GM18502 (cell line): ENCODE measurements around the gene ZMYM5.
"Not testable (repeated sequence)": the region's sequence is repeated elsewhere in the genome, so short reads cannot be mapped to it uniquely, and the experiment has no call there.

Source experiments
- ATAC-seq: cut with Tn5 transposase; IDR thresholded peaks from one replicate; pipeline ENCODE4 v1.9.1; 2021; ENCODE audit warnings: mild to moderate bottlenecking; ENCODE audit not compliant: unreplicated experiment, poor library complexity

Gene ZMYM5

GRCh38 chr13:19834704-19835103 lies 28.7 kb downstream of the ZMYM5 start:
- ATAC-seq = no peak

- ATAC-seq = no peak
Observed at GRCh38 chr13:19822673-19823072, 40.8 kb downstream of the ZMYM5 start.

- no peak for ATAC-seq
Observed at GRCh38 chr13:19818223-19818842, 45.1 kb downstream of the ZMYM5 start.

GRCh38 chr13:19817510-19818158 lies 45.8 kb downstream of the ZMYM5 start:
- ATAC-seq = no peak

- ATAC-seq = no peak
Observed at GRCh38 chr13:19817106-19817505, 46.3 kb downstream of the ZMYM5 start.

GRCh38 chr13:19815842-19816241 lies 47.6 kb downstream of the ZMYM5 start:
- not testable (repeated sequence) for ATAC-seq

GRCh38 chr13:19810996-19811881 lies 52.2 kb downstream of the ZMYM5 start:
- ATAC-seq = no peak

- ATAC-seq = no peak
Observed at GRCh38 chr13:19810151-19810550, 53.3 kb downstream of the ZMYM5 start.

- no peak for ATAC-seq
Observed at GRCh38 chr13:19805765-19806164, 57.7 kb downstream of the ZMYM5 start.

GRCh38 chr13:19795956-19796355 lies 67.5 kb downstream of the ZMYM5 start:
- ATAC-seq = no peak

- no peak for ATAC-seq
Observed at GRCh38 chr13:19794631-19795030, 68.8 kb downstream of the ZMYM5 start.

- ATAC-seq = no peak
Observed at GRCh38 chr13:19791953-19792537, 71.4 kb downstream of the ZMYM5 start.

GRCh38 chr13:19782727-19783682 lies 80.4 kb downstream of the ZMYM5 start, which contains the start of gene PSPC1:
TSS of gene PSPC1 (minus strand) at chr13:19782945. CDS start at chr13:19782757, 188 bp downstream.
- peak; percentile 90 for ATAC-seq

GRCh38 chr13:19782049-19782726 lies 81.3 kb downstream of the ZMYM5 start:
- peak; percentile 48 for ATAC-seq

GRCh38 chr13:19781526-19781925 lies 81.9 kb downstream of the ZMYM5 start:
- ATAC-seq = no peak

- not testable (repeated sequence) for ATAC-seq
Observed at GRCh38 chr13:19780753-19781418, 82.6 kb downstream of the ZMYM5 start.
